ENCODE measurements around the gene PHOX2B.

Gene PHOX2B

GRCh38 chr4:41748571-41749475, at the start of gene PHOX2B:
PHOX2B (minus strand) TSS chr4:41748725; CDS start chr4:41748610, 115 bp downstream.
- Mint-ChIP-seq H3K9me3 (peaks cover 5 to 7% of the 10 kb centered on the region in 2 donors), H3K27me3 (peaks cover 99% of the 10 kb centered on the region), H3K4me1 (peaks cover 21% of the 10 kb centered on the region), H3K4me3 (no peak within 1 kb of the TSS), H3K27ac (no peak within 1 kb of the TSS)
- DNase-seq (no peak), ATAC-seq (no peak)

GRCh38 chr4:41797260-41797659, 48.7 kb upstream of the PHOX2B start:
- Mint-ChIP-seq H3K27ac (no peak overlapping the region), H3K4me1 (no peaks in the 10 kb centered on the region), H3K4me3 (no peak overlapping the region)

GRCh38 chr4:41796545-41797210, 48.2 kb upstream of the PHOX2B start:
- no peak for ATAC-seq
- no peak overlapping the region for H3K27ac Mint-ChIP-seq
- H3K27me3 Mint-ChIP-seq: peaks cover 2% of the 10 kb centered on the region
- H3K4me1 Mint-ChIP-seq: no peaks in the 10 kb centered on the region
- H3K9me3 Mint-ChIP-seq: no peaks in the 10 kb centered on the region
- no peak overlapping the region for H3K4me3 Mint-ChIP-seq
- no peak for DNase-seq

More at GRCh38 chr4:41797260-41797659, 48.7 kb upstream of the PHOX2B start:
- no peak for DNase-seq
- no peak for ATAC-seq
- Mint-ChIP-seq H3K27me3 (no peaks in the 10 kb centered on the region), H3K9me3 (peaks cover 0 to 4% of the 10 kb centered on the region in 2 donors)

GRCh38 chr4:41795796-41796385, 47.4 kb upstream of the PHOX2B start:
- no peaks in the 10 kb centered on the region for H3K9me3 Mint-ChIP-seq
- ATAC-seq (no peak), DNase-seq (no peak)
- peaks cover 8% of the 10 kb centered on the region for H3K27me3 Mint-ChIP-seq
- H3K4me3 Mint-ChIP-seq: no peak overlapping the region
- H3K27ac Mint-ChIP-seq: no peak overlapping the region
- no peaks in the 10 kb centered on the region for H3K4me1 Mint-ChIP-seq

GRCh38 chr4:41792166-41792565, 43.6 kb upstream of the PHOX2B start:
- Mint-ChIP-seq H3K4me1 (no peaks in the 10 kb centered on the region), H3K4me3 (no peak overlapping the region), H3K9me3 (no peaks in the 10 kb centered on the region), H3K27ac (no peak overlapping the region), H3K27me3 (peaks cover 21% of the 10 kb centered on the region)
- ATAC-seq (no peak), DNase-seq (no peak)

- H3K4me1 Mint-ChIP-seq: no peaks in the 10 kb centered on the region
- peaks cover 25% of the 10 kb centered on the region for H3K27me3 Mint-ChIP-seq
- no peak for DNase-seq
- no peak overlapping the region for H3K27ac Mint-ChIP-seq
- ATAC-seq: no peak
- no peaks in the 10 kb centered on the region for H3K9me3 Mint-ChIP-seq
- H3K4me3 Mint-ChIP-seq: no peak overlapping the region
Measured at GRCh38 chr4:41791557-41791956, 43.0 kb upstream of the PHOX2B start.

- Mint-ChIP-seq H3K9me3 (no peaks in the 10 kb centered on the region), H3K27ac (no peak overlapping the region), H3K4me1 (no peaks in the 10 kb centered on the region), H3K27me3 (peaks cover 35% of the 10 kb centered on the region), H3K4me3 (no peak overlapping the region)
- ATAC-seq (no peak), DNase-seq (no peak)
Measured at GRCh38 chr4:41787931-41788330, 39.4 kb upstream of the PHOX2B start.

- no peak overlapping the region for H3K4me3 Mint-ChIP-seq
- H3K27ac Mint-ChIP-seq: no peak overlapping the region
- no peaks in the 10 kb centered on the region for H3K9me3 Mint-ChIP-seq
- DNase-seq: no peak
- ATAC-seq: no peak
- peaks cover 27% of the 10 kb centered on the region for H3K27me3 Mint-ChIP-seq
- H3K4me1 Mint-ChIP-seq: no peaks in the 10 kb centered on the region
Measured at GRCh38 chr4:41785665-41786064, 37.1 kb upstream of the PHOX2B start.

- no peak for ATAC-seq
- Mint-ChIP-seq H3K4me3 (no peak overlapping the region), H3K27me3 (peaks cover 27% of the 10 kb centered on the region), H3K4me1 (no peaks in the 10 kb centered on the region), H3K27ac (no peak overlapping the region), H3K9me3 (no peaks in the 10 kb centered on the region)
- DNase-seq: no peak
Measured at GRCh38 chr4:41784191-41784979, 35.9 kb upstream of the PHOX2B start.

- peaks cover 19% of the 10 kb centered on the region for H3K27me3 Mint-ChIP-seq
- DNase-seq (no peak), ATAC-seq (no peak)
- H3K4me3 Mint-ChIP-seq: no peak overlapping the region
- H3K4me1 Mint-ChIP-seq: no peaks in the 10 kb centered on the region
- H3K27ac Mint-ChIP-seq: no peak overlapping the region
- peaks cover 0 to 7% of the 10 kb centered on the region in 2 donors for H3K9me3 Mint-ChIP-seq
Measured at GRCh38 chr4:41776466-41776865, 27.9 kb upstream of the PHOX2B start.

- H3K4me1 Mint-ChIP-seq: no peaks in the 10 kb centered on the region
- H3K27me3 Mint-ChIP-seq: no peaks in the 10 kb centered on the region
- H3K4me3 Mint-ChIP-seq: no peak overlapping the region
- no peak overlapping the region for H3K27ac Mint-ChIP-seq
- peaks cover 5 to 9% of the 10 kb centered on the region in 2 donors for H3K9me3 Mint-ChIP-seq
- DNase-seq (no peak), ATAC-seq (no peak)
Measured at GRCh38 chr4:41763729-41764128, 15.2 kb upstream of the PHOX2B start.

- H3K27me3 Mint-ChIP-seq: peaks cover 30% of the 10 kb centered on the region
- DNase-seq (no peak), ATAC-seq (no peak)
- H3K4me1 Mint-ChIP-seq: no peaks in the 10 kb centered on the region
- no peak overlapping the region for H3K27ac Mint-ChIP-seq
- no peak overlapping the region for H3K4me3 Mint-ChIP-seq
- H3K9me3 Mint-ChIP-seq: peaks cover 5 to 9% of the 10 kb centered on the region in 2 donors
Measured at GRCh38 chr4:41758884-41759283, 10.4 kb upstream of the PHOX2B start.

GRCh38 chr4:41757521-41758156, 9.1 kb upstream of the PHOX2B start:
- no peak overlapping the region for H3K27ac Mint-ChIP-seq
- peaks cover 0 to 9% of the 10 kb centered on the region in 2 donors for H3K9me3 Mint-ChIP-seq
- H3K4me3 Mint-ChIP-seq: no peak overlapping the region
- peaks cover 42% of the 10 kb centered on the region for H3K27me3 Mint-ChIP-seq
- no peaks in the 10 kb centered on the region for H3K4me1 Mint-ChIP-seq
- no peak for ATAC-seq
- DNase-seq: no peak

GRCh38 chr4:41753942-41754341, 5.4 kb upstream of the PHOX2B start:
- Mint-ChIP-seq H3K9me3 (no peaks in the 10 kb centered on the region), H3K4me1 (peaks cover 10% of the 10 kb centered on the region), H3K4me3 (no peak overlapping the region), H3K27me3 (peaks cover 79% of the 10 kb centered on the region), H3K27ac (no peak overlapping the region)
- ATAC-seq: no peak
- DNase-seq: no peak
